NCI-H446 (cell line): ENCODE measurements around the gene GCFC2.

Experiments
- DNase-seq, 2 experiments: peaks; one replicate each; lab custom pipeline; 2025; lab: John Stamatoyannopoulos, UW

GCFC2 gene

DNA sequence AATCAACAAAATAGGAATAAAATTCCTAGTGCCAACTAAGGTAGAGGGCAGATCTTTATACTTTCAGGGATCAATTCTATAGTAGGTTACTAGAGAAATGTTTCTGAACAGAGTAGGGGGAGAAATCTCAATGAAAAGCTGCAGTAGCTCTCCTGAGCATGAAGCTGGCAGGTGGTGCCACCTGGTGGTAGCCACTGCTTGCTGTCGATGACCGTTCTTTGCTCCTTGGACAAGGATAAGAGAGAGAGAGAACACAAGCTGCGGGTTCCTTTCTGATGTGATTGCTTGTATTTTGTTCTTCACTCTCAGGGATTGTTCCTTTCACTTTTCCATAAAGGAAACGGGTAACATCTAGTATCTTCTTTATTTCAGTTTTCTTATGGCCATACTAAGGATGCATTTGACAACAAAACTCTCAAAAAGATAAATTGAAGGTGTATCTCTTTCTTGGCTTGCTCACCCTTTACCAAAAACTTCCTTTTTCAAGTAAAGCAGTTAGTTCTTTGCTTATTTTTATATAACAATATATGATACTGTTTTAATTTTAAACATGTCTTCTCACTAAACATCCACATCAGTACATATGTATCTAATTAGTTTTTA, 82.7 kb downstream of the GCFC2 start:
- DNase-seq, result peak; percentile 50 to 81

- DNase-seq, result no peak
Observed at GRCh38 chr2:75622929-75623328, 87.8 kb downstream of the GCFC2 start.

- DNase-seq, result no peak
Observed at GRCh38 chr2:75622500-75622899, 88.2 kb downstream of the GCFC2 start.

DNA sequence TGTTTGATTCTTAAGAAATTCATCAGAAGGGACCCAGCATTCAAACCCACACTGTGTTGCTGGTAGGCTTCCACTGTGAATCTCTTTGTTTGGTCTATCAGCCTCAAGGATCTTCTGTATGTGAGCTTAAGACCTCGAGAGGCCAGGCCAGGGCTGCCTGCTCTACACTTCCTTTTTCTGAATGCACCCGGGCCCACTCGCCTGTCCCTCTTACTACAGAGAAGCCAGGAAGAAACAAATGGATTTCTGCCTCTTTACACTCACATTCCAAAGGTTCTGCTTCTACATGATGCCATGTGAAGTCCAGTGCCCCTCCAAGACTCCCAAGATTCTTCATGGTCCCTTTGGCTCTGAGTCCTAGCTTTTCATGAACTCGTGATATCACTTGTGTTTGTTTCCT, 89.5 kb downstream of the GCFC2 start:
- no peak for DNase-seq

GRCh38 chr2:75619956-75620740, 90.6 kb downstream of the GCFC2 start:
- no peak for DNase-seq

DNA sequence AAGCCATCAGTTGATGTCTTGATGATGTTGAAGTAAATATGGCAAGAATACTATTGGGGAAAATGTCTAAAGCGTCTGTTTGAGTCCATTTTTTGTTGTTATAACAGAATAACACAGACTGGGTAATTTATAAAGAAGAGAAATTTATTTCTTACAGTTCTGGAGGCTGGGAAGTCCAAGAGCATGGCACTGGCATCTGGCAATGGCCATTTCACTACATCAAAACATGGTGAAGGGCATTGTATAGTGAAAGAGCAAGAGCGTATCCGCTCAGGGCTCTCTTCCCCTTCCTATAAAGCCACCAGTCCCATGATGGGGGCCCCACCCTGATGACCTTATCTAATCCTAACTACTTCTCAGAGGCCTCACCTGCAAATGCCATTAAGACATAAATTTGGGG, 93.8 kb downstream of the GCFC2 start:
- DNase-seq, result no peak

GRCh38 chr2:75616406-75616805, 94.3 kb downstream of the GCFC2 start:
- DNase-seq, result no peak

- no peak for DNase-seq
Observed at GRCh38 chr2:75614162-75614651, 96.5 kb downstream of the GCFC2 start.

DNA sequence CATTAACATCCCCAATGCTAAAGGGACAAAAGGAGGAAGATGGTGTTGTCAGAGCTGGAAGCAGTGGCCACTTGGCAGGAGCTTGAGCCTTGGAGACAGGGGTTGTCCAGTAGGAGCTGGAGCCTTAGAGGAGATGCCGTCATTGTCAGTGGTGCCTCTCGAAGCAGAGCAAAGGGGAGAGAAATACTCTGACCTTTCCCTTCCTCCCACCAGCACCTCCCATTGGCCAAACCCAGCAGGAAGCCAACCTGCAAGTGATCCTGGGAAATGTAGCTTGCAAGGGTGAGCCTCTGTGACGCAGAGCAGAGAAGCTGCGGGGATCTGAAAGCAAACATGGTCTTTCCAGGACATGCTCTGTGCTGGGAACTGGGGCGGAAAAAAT, 97.9 kb downstream of the GCFC2 start:
- no peak for DNase-seq
